Measurements from ENCODE around the gene COLEC11. TPM values are rescaled to one million over a fixed set of nuclear protein-coding genes. Genes with fewer than 3 reads are reported as not detected.

Gene COLEC11
- total RNA-seq, 3 donors from 2014 or later (not counting 1 experiment from before 2014, with no cell fraction given) = 0.61 TPM; not detected in 2

DNA sequence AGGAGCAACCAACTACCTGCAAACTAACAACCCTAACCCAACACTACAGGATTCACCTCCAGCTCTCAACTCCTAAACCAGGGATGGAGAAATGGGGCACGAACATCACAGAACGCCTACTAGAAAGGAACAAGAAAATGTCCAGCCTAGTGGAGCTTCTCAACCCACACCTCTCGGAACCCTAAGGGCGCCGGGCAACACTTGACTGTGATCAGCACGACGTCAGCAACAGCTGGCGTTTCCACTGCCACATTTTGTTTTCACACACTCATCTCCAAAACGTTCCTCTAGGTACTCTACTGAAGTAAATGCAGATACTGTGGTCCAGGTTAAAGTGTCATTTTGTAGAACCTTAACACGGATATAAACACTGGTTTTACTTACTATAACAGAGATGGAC lies 41.0 kb upstream of the COLEC11 start:
- ATAC-seq = no peak
- intact Hi-C loops (cut with micrococcal nuclease) = no loop called here

DNA sequence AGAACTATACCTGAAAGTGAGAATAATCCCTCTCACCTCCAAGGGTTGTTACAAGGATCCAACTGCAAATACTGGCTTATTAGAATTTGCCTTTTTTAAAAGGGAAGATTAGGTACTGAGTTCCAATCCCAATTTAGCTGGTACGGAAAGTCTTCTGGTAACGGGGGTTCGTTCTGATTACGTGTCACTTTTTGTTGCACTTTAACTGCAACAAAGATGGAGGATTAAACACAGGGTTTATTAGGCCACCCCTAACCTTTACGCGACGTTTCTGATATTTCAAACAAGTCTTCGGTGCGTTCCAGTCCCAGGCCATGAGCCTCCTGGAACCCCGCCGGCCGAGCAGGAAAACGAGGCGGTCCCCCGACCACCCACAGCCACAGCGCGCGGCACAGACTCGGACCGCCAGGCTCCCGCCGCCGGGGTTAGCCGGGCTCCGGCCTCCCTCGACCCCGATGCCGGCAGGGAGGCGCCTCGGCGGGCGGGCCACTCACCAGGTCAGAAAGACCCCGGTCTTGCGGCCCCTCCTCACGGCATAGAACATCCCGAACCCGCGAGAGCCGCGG lies 37.2 kb upstream of the COLEC11 start:
- no peak for DNase-seq

More for the DNA sequence above, 41.0 kb upstream of the COLEC11 start:
- H3K36me3 Mint-ChIP-seq = peaks cover 14% of the 10 kb centered on the region
- Histone ChIP-seq H3K4me1 (ENCODE audit: control insufficient read depth, insufficient read depth, low read length) (peaks cover 12% of the 10 kb centered on the region), H3K9me3 (ENCODE audit: control insufficient read depth, insufficient read depth, low read length) (no peaks in the 10 kb centered on the region), H3K27me3 (ENCODE audit: control insufficient read depth, insufficient read depth, low read length) (no peaks in the 10 kb centered on the region), H3K4me3 (ENCODE audit: low read length) (no peak overlapping the region), H3K27ac (ENCODE audit: low read length) (no peak overlapping the region), H3K36me3 (ENCODE audit: control insufficient read depth, insufficient read depth, low read length) (peaks cover 49% of the 10 kb centered on the region)
- TF ChIP-seq, protein P1, sequence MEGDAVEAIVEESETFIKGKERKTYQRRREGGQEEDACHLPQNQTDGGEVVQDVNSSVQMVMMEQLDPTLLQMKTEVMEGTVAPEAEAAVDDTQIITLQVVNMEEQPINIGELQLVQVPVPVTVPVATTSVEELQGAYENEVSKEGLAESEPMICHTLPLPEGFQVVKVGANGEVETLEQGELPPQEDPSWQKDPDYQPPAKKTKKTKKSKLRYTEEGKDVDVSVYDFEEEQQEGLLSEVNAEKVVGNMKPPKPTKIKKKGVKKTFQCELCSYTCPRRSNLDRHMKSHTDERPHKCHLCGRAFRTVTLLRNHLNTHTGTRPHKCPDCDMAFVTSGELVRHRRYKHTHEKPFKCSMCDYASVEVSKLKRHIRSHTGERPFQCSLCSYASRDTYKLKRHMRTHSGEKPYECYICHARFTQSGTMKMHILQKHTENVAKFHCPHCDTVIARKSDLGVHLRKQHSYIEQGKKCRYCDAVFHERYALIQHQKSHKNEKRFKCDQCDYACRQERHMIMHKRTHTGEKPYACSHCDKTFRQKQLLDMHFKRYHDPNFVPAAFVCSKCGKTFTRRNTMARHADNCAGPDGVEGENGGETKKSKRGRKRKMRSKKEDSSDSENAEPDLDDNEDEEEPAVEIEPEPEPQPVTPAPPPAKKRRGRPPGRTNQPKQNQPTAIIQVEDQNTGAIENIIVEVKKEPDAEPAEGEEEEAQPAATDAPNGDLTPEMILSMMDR (IDR thresholded peaks at IDR 0.05) = no peak
- H3K4me3 Mint-ChIP-seq = no peak overlapping the region
- no peaks in the 10 kb centered on the region for H3K9me3 Mint-ChIP-seq
- WGBS (ENCODE audit: insufficient coverage) = 96% methylated on average over 9 of the region's 10 CpGs
- H3K27me3 Mint-ChIP-seq (ENCODE audit: low read depth in 2 of 2) = no peaks in the 10 kb centered on the region
- no peak for DNase-seq
- peaks cover 15 to 23% of the 10 kb centered on the region in 2 donors for H3K4me1 Mint-ChIP-seq
- H3K27ac Mint-ChIP-seq = peak overlapping the region in 1 of 2 donors; percentile 21

DNA sequence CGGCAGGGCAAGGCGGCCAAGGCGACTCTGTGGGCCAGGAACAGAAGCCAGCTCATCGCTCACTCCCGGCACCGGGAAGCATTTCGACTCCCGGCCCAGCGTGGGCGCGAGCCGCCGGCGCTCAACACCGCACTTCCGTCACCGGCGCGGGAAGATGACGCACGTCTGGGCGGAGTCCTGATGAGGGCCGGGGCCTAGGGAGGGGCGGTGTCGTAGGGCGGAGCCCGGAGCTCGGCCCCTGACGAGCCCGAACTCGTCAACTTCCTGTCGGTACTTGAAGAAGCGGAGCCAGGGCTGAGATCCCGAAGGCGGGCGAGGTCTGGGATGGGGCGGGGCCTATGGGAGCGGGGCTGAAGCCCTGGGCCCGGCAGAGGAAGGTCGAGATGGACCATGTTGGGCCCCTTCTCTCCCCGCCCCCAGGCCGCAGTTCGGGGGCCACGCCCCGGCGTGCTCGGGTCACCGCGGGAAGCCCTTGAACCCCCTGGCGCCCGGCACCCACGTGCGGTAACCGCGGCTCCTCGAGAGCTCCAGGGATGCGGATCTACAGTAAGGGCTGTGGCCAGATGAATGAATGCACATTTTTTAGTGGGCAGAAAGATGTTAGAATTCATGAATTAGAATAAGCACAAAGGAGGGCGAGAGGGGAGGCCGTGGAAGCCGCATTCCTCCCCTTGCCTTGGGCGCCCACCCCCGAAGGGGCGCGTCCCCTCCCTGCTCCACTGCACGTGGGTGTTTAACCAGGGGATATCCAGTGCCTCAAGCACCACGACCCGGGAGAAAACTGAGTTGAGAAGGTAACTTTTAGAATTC lies 36.5 kb upstream of the COLEC11 start, which contains the start of gene RNASEH1:
Gene RNASEH1 (minus strand): TSS at position 129 of the 810 bp plus-strand sequence. CDS start 73 bp downstream, at position 56.
- H3K36me3 Mint-ChIP-seq = no peaks in the 10 kb centered on the region
- H3K9me3 Mint-ChIP-seq = no peaks in the 10 kb centered on the region
- DNase-seq (peak; percentile 99 to 100), ATAC-seq (peak; percentile 95 to 100 (median 95))
- intact Hi-C loops (cut with micrococcal nuclease) = loop anchor here (1.0 to 5.0 kb wide), 3 partner anchors 17 to 94 kb away; partner anchors contain the start of gene RPS7
- H3K27ac Mint-ChIP-seq = peak within 1 kb of the TSS; percentile 91 to 98
- H3K27me3 Mint-ChIP-seq (ENCODE audit: low read depth in 2 of 2) = no peaks in the 10 kb centered on the region
- Histone ChIP-seq H3K36me3 (ENCODE audit: control insufficient read depth, insufficient read depth, low read length) (peaks cover 18% of the 10 kb centered on the region), H3K4me3 (ENCODE audit: low read length) (peak within 1 kb of the TSS; percentile 97), H3K4me1 (ENCODE audit: control insufficient read depth, insufficient read depth, low read length) (peaks cover 14% of the 10 kb centered on the region), H3K27ac (ENCODE audit: low read length) (peak within 1 kb of the TSS; percentile 97), H3K9me3 (ENCODE audit: control insufficient read depth, insufficient read depth, low read length) (no peaks in the 10 kb centered on the region), H3K27me3 (ENCODE audit: control insufficient read depth, insufficient read depth, low read length) (no peaks in the 10 kb centered on the region)
- peaks cover 15 to 28% of the 10 kb centered on the region in 2 donors for H3K4me1 Mint-ChIP-seq
- under 1% methylated on average over 66 of the region's 67 CpGs for WGBS (ENCODE audit: insufficient coverage)
- peak within 1 kb of the TSS; percentile 90 for H3K4me3 Mint-ChIP-seq
- TF ChIP-seq, protein P1 (IDR thresholded peaks at IDR 0.05) = no peak

More for the DNA sequence above, 37.2 kb upstream of the COLEC11 start:
- Mint-ChIP-seq H3K4me3 (peak overlapping the region; percentile 90), H3K4me1 (peaks cover 15 to 28% of the 10 kb centered on the region in 2 donors), H3K27me3 (ENCODE audit: low read depth in 2 of 2) (no peaks in the 10 kb centered on the region), H3K36me3 (no peaks in the 10 kb centered on the region), H3K9me3 (no peaks in the 10 kb centered on the region), H3K27ac (peak overlapping the region; percentile 91 to 98)
- H3K9me3 ChIP-seq (ENCODE audit: control insufficient read depth, insufficient read depth, low read length) = no peaks in the 10 kb centered on the region
- intact Hi-C loops (cut with micrococcal nuclease) = loop anchor here (1.0 to 5.0 kb wide), 3 partner anchors 18 to 95 kb away; partner anchors contain the start of gene RPS7
- peaks cover 18% of the 10 kb centered on the region for H3K36me3 ChIP-seq (ENCODE audit: control insufficient read depth, insufficient read depth, low read length)
- H3K27me3 ChIP-seq (ENCODE audit: control insufficient read depth, insufficient read depth, low read length) = no peaks in the 10 kb centered on the region
- peak; percentile 24 to 42 (median 35) for ATAC-seq
- H3K27ac ChIP-seq (ENCODE audit: low read length) = peak overlapping the region; percentile 97
- peak overlapping the region; percentile 97 for H3K4me3 ChIP-seq (ENCODE audit: low read length)
- WGBS (ENCODE audit: insufficient coverage) = under 1% methylated on average over 40 of the region's 40 CpGs
- TF ChIP-seq, protein P1 (IDR thresholded peaks at IDR 0.05) = no peak
- H3K4me1 ChIP-seq (ENCODE audit: control insufficient read depth, insufficient read depth, low read length) = peaks cover 14% of the 10 kb centered on the region

Data from natural killer cell (primary cell).